Embryonic facial prominence (tissue), 1 donor: ENCODE data around the gene C10orf95.

Experiments
- DNase-seq: peaks from one replicate; pipeline ENCODE4 v3.0.0-alpha.2; 2016; ENCODE audit errors: extremely low spot score

The C10orf95 gene

DNA sequence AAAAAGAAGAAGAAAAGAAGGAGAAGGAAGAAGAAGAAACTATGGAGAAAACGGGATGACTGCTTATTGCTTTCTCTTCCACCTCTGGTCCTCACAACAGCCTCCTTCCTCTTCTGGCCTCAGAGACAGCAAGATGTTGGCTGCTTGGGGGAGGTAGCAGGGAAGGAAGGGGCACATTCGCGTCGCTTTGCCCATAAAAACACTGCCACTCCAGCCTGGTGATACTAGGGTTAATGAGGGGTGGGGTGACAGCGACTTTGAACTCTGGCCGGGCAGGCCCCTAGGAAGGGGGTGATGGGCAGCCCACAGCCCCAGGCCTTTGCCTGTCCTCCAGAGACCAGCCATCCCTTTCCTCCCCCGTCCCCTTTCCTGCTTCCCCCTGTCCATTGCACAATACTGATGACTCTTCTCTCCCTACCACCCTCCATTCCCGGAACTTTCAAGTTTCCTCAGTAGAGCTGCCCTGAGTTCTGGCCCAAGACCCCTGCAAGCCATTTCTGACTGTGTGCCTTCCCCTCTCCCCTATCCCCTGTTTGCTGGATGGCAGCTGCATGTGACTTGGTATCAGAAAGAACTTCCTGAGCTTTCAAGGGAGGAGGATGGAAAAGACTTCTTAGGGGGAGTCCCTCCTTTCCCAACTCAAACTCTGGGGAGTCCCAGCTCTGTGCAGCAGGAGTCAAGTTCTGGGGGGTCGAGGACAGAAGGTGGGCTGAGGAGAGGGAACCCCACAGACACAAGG lies 16.8 kb downstream of the C10orf95 start:
- no peak for DNase-seq

- no peak for DNase-seq
Measured at GRCh38 chr10:102433619-102434046, 17.7 kb downstream of the C10orf95 start.

- peak; percentile 91 for DNase-seq
Measured at GRCh38 chr10:102432162-102432950, 19.0 kb downstream of the C10orf95 start, which contains the start of gene CUEDC2. TSS of gene CUEDC2 (minus strand) at chr10:102432574. CDS start at chr10:102425188, 7,386 bp downstream.

- no peak for DNase-seq
Measured at GRCh38 chr10:102431452-102432124, 19.8 kb downstream of the C10orf95 start.

DNA sequence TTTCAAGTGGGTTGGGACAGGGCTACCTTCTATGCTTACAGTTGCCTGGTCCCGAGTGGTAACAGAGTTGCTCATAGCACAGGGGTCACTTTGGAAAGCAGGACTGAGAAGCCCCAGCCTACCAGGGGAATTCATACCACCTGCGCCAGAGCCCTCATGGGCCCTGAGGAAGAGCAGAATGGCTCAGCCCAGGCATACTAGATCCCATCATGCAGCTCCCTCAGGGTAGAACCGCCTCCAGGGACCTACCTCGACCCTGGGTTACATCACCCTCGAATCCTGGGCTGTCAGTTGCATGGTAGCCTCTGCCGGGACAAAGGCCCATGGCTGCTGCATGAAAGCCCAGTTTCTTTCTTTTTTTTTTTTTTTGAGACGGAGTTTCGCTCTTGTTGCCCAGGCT lies 21.9 kb downstream of the C10orf95 start:
- no peak for DNase-seq

DNA sequence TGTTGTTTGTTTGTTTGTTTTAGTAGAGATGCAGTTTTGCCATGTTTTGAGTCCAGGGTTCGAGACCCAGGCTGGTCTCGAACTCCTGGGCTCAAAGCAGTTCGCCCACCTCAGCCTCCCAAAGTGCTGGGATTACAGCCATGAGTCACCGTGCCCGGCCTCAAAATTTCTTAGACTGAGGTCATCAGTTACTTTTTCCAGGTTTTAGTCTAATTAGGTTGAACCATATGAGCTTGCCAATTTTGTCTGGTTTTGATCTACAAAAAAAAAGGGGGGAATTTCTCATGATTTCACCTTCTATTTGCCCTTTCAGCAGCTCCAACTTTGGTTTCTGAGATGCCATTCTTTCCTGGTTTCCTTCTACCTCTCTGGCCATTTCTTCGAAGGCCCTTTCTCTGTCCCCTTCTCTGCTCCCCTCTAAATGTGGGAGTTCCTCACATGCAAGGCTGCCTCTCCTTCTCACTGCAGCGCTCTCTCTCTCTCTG lies 24.5 kb downstream of the C10orf95 start:
- no peak for DNase-seq

- no peak for DNase-seq
Measured at GRCh38 chr10:102425444-102425843, 25.9 kb downstream of the C10orf95 start.

GRCh38 chr10:102424916-102425315 lies 26.4 kb downstream of the C10orf95 start:
- no peak for DNase-seq

DNA sequence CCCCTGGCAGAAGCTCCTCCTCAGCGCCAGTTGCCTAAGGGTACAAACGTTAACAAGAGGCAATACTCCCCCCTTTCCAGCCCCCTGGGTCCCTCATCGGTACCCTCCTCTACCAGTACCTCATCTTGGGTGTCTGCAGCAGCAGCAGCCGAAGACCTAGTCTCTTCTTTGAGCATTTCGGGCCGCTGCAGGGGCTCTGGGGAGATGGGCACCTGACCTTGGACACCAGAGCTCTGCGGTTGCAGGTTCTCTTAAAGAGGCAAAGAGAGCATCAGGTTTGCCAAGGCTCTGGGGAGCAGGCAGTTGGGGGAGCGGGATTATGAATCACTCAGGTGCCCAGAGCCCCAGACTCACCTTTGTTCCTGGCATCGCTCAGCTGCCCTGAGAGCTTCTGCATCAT lies 27.2 kb downstream of the C10orf95 start:
- no peak for DNase-seq

DNA sequence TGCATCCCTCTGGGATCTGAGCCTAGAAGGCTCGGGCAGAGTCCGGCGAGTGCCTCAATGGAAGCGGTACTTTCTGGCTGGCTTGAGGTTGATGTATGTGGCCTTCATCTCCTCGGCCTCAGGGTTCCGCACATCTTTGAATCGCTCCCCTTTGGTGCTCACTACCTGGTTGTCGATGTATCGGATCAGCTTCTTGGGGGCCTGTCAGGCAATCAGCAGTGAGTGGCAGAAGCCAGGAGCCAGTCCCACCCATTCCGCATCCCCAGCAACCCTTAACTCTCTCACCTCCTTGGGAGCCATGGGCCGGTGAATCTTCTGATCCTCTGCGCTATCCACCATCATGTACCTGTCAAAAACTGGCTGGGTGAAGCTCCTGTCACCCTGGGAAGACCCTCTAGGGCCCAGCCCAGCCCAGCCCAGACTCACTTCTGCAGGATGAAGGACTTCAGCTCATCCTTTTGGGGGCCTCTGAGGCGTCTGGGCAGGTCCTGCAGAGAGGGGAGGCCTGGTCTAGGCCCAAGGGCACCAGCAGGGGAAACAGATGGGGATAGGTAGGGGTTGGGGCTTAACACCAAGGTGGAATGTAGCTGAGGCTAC lies 27.9 kb downstream of the C10orf95 start:
- DNase-seq: no peak

GRCh38 chr10:102422545-102423129 lies 28.7 kb downstream of the C10orf95 start:
- no peak for DNase-seq

DNA sequence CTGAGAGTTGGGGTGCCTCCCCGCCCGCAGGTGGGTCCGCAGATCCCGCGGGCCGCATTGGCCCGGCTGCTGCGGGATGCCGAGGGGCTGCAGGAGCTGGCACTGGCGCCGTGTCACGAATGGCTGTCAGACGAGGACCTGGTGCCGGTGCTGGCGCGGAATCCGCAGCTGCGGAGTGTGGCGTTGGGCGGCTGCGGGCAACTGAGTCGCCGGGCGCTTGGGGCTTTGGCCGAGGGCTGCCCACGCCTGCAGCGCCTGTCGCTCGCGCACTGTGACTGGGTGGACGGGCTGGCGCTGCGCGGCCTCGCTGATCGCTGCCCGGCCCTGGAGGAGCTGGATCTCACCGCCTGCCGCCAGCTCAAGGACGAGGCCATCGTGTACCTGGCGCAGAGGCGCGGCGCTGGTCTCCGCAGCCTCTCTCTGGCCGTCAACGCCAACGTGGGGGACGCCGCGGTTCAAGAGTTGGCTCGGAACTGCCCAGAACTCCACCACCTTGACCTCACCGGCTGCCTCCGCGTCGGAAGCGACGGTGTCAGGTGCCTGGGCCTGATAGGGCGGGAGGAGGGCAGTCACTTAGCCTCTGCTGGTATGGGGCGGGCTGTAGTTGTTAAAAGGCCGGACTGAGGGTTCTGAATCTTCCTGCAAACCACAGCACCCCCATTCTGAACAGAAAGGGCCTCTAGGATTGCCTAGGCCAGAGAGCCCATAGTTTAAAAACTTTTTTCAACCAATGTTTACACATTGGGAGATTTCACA lies 29.4 kb downstream of the C10orf95 start:
- no peak for DNase-seq

GRCh38 chr10:102421507-102421756 lies 29.9 kb downstream of the C10orf95 start:
- no peak for DNase-seq

DNA sequence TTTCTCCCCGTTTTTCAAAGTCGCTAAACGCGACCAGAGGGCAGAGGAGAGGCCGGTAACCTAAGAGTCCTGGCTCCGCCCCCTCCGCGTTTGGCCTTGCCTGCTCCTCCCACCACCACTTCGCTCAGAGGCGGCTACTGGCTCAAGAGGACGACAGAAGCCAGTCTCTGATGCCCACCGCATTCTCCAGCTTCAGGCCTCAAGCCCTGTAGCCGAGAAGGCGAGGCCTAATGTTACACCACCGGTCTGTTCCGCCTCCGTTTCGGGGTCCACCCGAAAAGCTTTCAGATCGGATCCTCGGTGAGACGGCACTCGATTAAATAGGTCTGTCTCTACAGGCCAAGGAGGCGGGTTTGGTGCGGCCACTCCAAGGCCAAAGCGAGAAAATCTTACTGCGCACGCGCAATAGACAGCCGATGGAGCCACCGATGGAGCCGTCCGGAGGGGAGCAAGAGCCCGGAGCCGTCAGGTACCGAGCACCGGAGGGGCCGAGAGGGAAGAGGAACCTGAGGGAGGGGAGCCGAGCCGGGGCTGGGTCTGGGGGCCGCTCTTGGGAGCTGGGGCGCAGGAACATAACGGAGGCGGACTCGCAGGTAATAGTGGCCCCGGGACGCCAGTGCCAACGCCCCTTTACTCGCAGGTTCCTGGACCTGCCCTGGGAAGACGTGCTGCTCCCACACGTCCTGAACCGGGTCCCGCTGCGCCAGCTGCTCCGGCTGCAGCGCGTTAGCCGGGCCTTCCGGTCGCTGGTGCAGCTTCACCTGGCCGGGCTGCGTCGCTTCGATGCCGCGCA lies 30.4 kb downstream of the C10orf95 start, which contains the start of gene FBXL15:
TSS of gene FBXL15 (plus strand) at position 123 of the 793 bp plus-strand sequence. CDS start at position 417, 294 bp downstream.
- DNase-seq: peak; percentile 93

GRCh38 chr10:102420181-102420713 lies 31.1 kb downstream of the C10orf95 start:
- no peak for DNase-seq

DNA sequence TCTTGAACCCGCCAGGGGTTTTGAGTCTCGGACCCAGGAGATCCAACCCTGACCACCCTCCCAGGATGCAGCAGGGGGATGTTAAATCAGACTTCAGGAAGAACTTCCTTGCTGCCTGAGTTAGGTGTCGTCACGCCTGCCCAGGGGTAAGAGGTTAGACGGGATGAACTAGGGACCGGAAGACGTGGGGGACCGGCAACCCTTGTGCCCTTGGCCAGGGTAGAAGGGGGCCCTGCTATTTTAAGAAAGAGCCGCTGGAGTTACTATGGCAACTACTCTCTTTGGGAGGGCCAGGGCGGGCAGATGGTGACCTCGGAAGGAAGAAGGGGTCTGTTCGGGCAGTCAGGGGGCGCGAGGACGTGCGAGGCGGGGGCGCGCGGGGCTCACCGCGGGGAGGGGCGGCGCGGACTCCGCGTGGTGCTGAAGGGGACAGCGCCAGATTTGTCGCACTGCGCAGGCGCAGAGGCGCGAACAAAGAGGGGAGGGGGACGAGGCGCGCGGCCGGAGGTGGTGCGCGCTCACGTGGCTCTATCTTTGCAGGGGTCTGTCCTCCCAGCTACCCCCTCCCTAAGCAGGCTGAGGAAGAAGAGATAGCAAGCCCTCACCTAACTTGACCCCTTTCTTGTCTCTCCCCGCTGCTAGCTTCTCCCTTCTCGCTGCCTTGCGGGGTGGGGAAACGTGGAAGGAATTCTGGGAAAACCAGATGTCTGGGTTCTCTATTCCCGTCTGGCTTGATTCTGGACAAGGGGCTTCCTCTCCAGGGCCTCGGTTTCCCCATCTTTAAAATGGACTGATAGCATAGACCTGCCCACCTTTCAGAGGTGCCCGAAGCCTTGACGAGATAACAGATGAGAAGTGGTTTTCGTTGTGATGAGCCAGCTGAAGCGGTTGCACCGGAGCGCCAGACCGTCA lies 31.8 kb downstream of the C10orf95 start:
- DNase-seq: no peak

DNA sequence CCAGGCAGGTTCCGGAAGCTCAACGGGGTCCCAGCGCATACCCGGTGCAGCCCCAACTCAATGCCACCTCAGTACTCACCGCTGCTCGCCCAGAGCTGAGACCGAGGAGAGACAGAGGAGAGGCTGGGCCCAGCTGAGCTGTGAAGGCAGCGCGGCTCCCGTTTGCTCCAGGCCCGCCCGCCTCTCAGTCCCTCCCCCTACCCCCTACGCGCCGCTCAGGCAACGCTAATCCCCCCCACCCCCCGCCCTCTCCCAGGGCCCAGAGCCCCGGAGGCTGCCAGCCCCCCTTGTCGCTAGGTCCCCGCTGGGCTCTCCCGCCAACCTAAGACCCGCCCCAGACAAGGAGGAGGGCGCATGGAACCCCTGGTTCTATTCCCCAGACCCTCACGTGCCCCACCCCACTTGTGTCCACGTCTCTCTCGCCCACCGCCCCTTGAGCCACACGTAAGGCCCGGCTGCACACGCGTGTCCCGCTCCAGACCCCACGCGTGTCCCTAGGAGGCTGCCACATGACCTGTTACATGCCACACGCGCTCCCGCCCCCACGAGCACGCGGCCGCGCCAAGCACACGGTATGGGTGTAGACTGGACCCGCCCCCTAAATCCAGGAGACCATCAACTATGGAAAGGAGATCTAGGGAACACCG lies 32.6 kb downstream of the C10orf95 start, which contains the start of gene PSD:
TSS of gene PSD (minus strand) at position 164 of the 647 bp plus-strand sequence. CDS start 1,747 bp downstream, outside the sequence.
- DNase-seq: no peak

DNA sequence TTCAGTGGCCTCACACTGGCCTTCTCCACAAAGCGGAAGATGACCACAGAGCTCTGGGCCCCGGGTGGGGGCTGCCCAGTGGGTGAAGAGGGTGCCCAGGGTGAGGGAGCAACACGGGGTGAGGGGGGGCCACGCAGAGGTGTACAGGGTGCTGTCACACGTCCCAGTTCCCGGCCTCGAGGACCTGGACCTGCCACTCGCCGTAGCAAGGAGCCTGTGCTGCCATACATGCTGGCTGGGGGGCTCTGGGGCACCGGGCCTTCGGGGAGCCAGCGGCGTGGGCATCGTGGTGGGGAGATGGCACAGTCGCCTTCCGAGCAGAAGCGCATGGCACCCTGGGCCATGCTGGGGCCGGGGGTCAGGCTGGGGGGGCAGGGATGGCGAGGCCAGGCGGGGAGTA lies 34.6 kb downstream of the C10orf95 start:
- DNase-seq: no peak
